WTC11 (cell line): ENCODE results near the gene TPT1.

Source experiments
- CTCF ChIP-seq: fragments of 200-600 bp; IDR thresholded peaks from 2 replicates; pipeline ENCODE4 v1.8.0; 2022; ENCODE audit warnings: antibody characterized with exemption
- ESRRA ChIP-seq: sonication (generic); formaldehyde crosslinking; IDR thresholded peaks from 2 replicates; pipeline ENCODE4 v1.8.1; 2022; ENCODE audit warnings: mild to moderate bottlenecking, missing genetic modification reagents, borderline replicate concordance
- HMGA2 ChIP-seq: fragments of 250-450 bp; sonication (Bioruptor Pico); IDR thresholded peaks from 2 replicates; pipeline ENCODE4 v1.4.0; 2021; ENCODE audit warnings: mild to moderate bottlenecking, moderate library complexity
- JUN ChIP-seq: sonication (generic); formaldehyde crosslinking; IDR thresholded peaks from 2 replicates; pipeline ENCODE4 v1.8.0; 2023; ENCODE audit warnings: mild to moderate bottlenecking, missing genetic modification reagents

- TF ChIP-seq HMGA2 (CRISPR knock-in tag) (no peak), CTCF (no peak), ESRRA (CRISPR knock-in tag) (no peak), JUN (CRISPR knock-in tag) (no peak)
Measured at GRCh38 chr13:45336025-45336800, 4.8 kb downstream of the TPT1 start.
